CD14-positive monocyte (primary cell): ENCODE data around the gene ARSI. TPM values are rescaled to one million over a fixed set of nuclear protein-coding genes. Genes with fewer than 3 reads are reported as not detected.

Experiments used
- DNase-seq, 3 donors: peaks; one replicate each; pipeline ENCODE4 v3.0.0-alpha.2; 2011 to 2022
- H2AFZ ChIP-seq: 2 replicates; pipeline ENCODE4 v1.6.0; 2012; ENCODE audit warnings: mild to moderate bottlenecking, low read depth, low read length, inconsistent platforms; ENCODE audit not compliant: insufficient read depth, poor library complexity, severe bottlenecking
- H3K27ac ChIP-seq, 2 donors: 1 replicate in 1 of 2; 2 replicates in 1 of 2; pipeline ENCODE4 v1.5.1; 2012 to 2013; ENCODE audit warnings: low read length in 2 of 2, control low read depth in 1 of 2, inconsistent platforms in 1 of 2, low read depth in 1 of 2, mild to moderate bottlenecking in 1 of 2
- H3K27me3 ChIP-seq, 2 donors: one replicate each; pipeline versions ENCODE4 v1.6.0 to v1.6.1; 2011 to 2013; ENCODE audit warnings: low read length in 2 of 2; ENCODE audit not compliant: control insufficient read depth in 2 of 2, insufficient read depth in 2 of 2
- H3K36me3 ChIP-seq, 2 donors: replicated peaks in 1 of 2; 1 replicate in 1 of 2; 2 replicates in 1 of 2; pipeline versions ENCODE4 v1.5.1 to v1.6.1; 2012 to 2013; ENCODE audit warnings: low read length in 2 of 2, control low read depth in 1 of 2, inconsistent platforms in 1 of 2, mild to moderate bottlenecking in 1 of 2; ENCODE audit not compliant: insufficient read depth in 2 of 2, control insufficient read depth in 1 of 2
- H3K4me1 ChIP-seq, 2 donors: 1 replicate in 1 of 2; 2 replicates in 1 of 2; pipeline versions ENCODE4 v1.5.1 to v1.6.1; 2012 to 2013; ENCODE audit warnings: low read length in 2 of 2, control low read depth in 1 of 2, inconsistent platforms in 1 of 2, mild to moderate bottlenecking in 1 of 2, moderate library complexity in 1 of 2; ENCODE audit not compliant: insufficient read depth in 2 of 2, control insufficient read depth in 1 of 2
- H3K4me2 ChIP-seq: replicated peaks from 2 replicates; pipeline ENCODE3; 2012; ENCODE audit warnings: low read length, moderate library complexity, mild to moderate bottlenecking; ENCODE audit not compliant: poor library complexity, severe bottlenecking; ENCODE audit errors: extremely low read depth
- H3K4me3 ChIP-seq, 3 experiments: fragments of 200-600 bp in 1 of 3; sonication (generic) in 1 of 3; replicated peaks in 1 of 3; 1 replicate in 2 of 3; 2 replicates in 1 of 3; pipeline ENCODE4 v1.5.1; 2011 to 2013; ENCODE audit warnings: low read length in 3 of 3, mild to moderate bottlenecking in 3 of 3, control low read depth in 2 of 3, low read depth in 2 of 3, inconsistent platforms in 1 of 3, moderate library complexity in 1 of 3
- H3K79me2 ChIP-seq: 2 replicates; pipeline ENCODE4 v1.6.0; 2012; ENCODE audit warnings: mild to moderate bottlenecking, control low read depth, inconsistent platforms, low read length, moderate library complexity; ENCODE audit not compliant: insufficient read depth
- H3K9ac ChIP-seq: 2 replicates; pipeline ENCODE4 v1.6.0; 2017; ENCODE audit warnings: low read length, mild to moderate bottlenecking; ENCODE audit not compliant: insufficient read depth, poor library complexity, severe bottlenecking
- H3K9me3 ChIP-seq, 2 donors: replicated peaks in 1 of 2; 1 replicate in 1 of 2; 2 replicates in 1 of 2; pipeline versions ENCODE4 v1.5.1 to v1.6.1; 2012 to 2013; ENCODE audit warnings: low read length in 2 of 2, control low read depth in 1 of 2; ENCODE audit not compliant: control insufficient read depth in 1 of 2, insufficient read depth in 1 of 2
- H4K20me1 ChIP-seq: 2 replicates; pipeline ENCODE4 v1.6.0; 2012; ENCODE audit warnings: mild to moderate bottlenecking, low read length, control low read depth, moderate library complexity; ENCODE audit not compliant: insufficient read depth
- H3K27ac Mint-ChIP-seq, 7 donors: one replicate each; pipeline ENCODE4 v1.8.0; 2020; ENCODE audit warnings: mild to moderate bottlenecking in 7 of 7, mixed read lengths in 7 of 7, moderate library complexity in 6 of 7, inconsistent platforms in 2 of 7
- H3K27me3 Mint-ChIP-seq, 3 donors: one replicate each; pipeline ENCODE4 v1.8.0; 2021 to 2022; ENCODE audit warnings: low read depth in 3 of 3, mild to moderate bottlenecking in 3 of 3, mixed read lengths in 3 of 3, moderate library complexity in 3 of 3, inconsistent platforms in 1 of 3
- H3K36me3 Mint-ChIP-seq, 2 donors: one replicate each; pipeline ENCODE4 v1.8.0; 2020; ENCODE audit warnings: mixed read lengths in 2 of 2, inconsistent platforms in 1 of 2, mild to moderate bottlenecking in 1 of 2
- H3K4me1 Mint-ChIP-seq: one replicate; pipeline ENCODE4 v1.8.0; 2020; ENCODE audit warnings: mild to moderate bottlenecking, mixed read lengths
- H3K4me3 Mint-ChIP-seq, 2 donors: one replicate each; pipeline ENCODE4 v1.8.0; 2020; ENCODE audit warnings: mild to moderate bottlenecking in 2 of 2, mixed read lengths in 2 of 2, moderate library complexity in 1 of 2
- H3K9me3 Mint-ChIP-seq, 7 donors: one replicate each; pipeline ENCODE4 v1.8.0; 2020 to 2022; ENCODE audit warnings: mixed read lengths in 7 of 7, mild to moderate bottlenecking in 6 of 7, moderate library complexity in 6 of 7, inconsistent platforms in 2 of 7
- WGBS: methylation state at CpG from one replicate; pipeline ENCODE4 v1.1.5; 2013; ENCODE audit warnings: missing lambda C conversion rate; ENCODE audit not compliant: insufficient coverage; 5-methylcytosine and 5-hydroxymethylcytosine counted together
- intact Hi-C, 2 donors: fragments of 100-400 bp; cut with micrococcal nuclease; formaldehyde crosslinking; loops; one replicate each; pipeline versions ENCODE4 v1.15.0 to v1.15.1; 2023
- polyA plus RNA-seq, 3 donors: library from polyadenylated mRNA; depleted of rRNA in 1 of 3; unstranded in 2 of 3; stranded (reverse) in 1 of 3; fragments of 300-500 nt in 2 of 3; fragments of >200 nt in 1 of 3; fragmentation: Illumina TruSeq in 2 of 3; gene quantifications; 1 replicate in 2 of 3; 2 replicates in 1 of 3; pipeline ENCODE4 v1.2.3, GENCODE V29; 2012 to 2021
- TF ChIP-seq, protein P1 (sequence below): fragments of 200-600 bp; IDR thresholded peaks from one replicate; pipeline ENCODE4 v1.8.0; 2022; ENCODE audit warnings: antibody characterized with exemption, mild to moderate bottlenecking

ARSI gene
- polyA plus RNA-seq, 3 donors = not detected

DNA sequence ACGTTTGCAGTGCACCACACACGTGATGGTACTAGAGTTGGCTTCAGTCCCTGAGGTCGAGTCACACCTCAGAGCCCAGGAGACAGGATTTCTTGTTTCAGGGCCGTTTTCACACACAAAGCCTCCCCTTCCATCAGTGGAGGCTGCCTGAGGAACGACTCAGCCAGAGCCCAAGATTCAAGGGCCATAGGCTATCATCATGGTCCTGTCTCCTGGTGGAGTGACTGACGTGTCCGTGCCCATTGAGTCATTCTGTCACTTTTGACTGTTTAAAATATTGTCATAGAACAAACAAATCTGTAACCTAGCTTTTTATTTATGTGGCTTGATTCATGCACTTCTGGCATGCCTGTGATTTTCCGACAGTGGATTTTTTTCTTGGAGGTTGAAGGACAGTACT, 41.5 kb downstream of the ARSI start:
- 92% methylated on average over 5 of the region's 8 CpGs for WGBS
- no peak overlapping the region for H3K9ac ChIP-seq
- H3K79me2 ChIP-seq = no peaks in the 10 kb centered on the region
- H4K20me1 ChIP-seq = no peaks in the 10 kb centered on the region
- no peaks in the 10 kb centered on the region for H3K36me3 ChIP-seq
- H3K27me3 ChIP-seq = no peaks in the 10 kb centered on the region
- intact Hi-C loops = no loop called here
- Mint-ChIP-seq H3K27ac (no peak overlapping the region), H3K4me3 (no peak overlapping the region), H3K36me3 (no peaks in the 10 kb centered on the region), H3K27me3 (peaks cover 3 to 8% (median 5%) of the 10 kb centered on the region in 3 donors), H3K4me1 (peaks cover 22% of the 10 kb centered on the region), H3K9me3 (no peaks in the 10 kb centered on the region)
- TF ChIP-seq, protein P1, sequence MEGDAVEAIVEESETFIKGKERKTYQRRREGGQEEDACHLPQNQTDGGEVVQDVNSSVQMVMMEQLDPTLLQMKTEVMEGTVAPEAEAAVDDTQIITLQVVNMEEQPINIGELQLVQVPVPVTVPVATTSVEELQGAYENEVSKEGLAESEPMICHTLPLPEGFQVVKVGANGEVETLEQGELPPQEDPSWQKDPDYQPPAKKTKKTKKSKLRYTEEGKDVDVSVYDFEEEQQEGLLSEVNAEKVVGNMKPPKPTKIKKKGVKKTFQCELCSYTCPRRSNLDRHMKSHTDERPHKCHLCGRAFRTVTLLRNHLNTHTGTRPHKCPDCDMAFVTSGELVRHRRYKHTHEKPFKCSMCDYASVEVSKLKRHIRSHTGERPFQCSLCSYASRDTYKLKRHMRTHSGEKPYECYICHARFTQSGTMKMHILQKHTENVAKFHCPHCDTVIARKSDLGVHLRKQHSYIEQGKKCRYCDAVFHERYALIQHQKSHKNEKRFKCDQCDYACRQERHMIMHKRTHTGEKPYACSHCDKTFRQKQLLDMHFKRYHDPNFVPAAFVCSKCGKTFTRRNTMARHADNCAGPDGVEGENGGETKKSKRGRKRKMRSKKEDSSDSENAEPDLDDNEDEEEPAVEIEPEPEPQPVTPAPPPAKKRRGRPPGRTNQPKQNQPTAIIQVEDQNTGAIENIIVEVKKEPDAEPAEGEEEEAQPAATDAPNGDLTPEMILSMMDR = no peak
- no peak for DNase-seq
- H3K27ac ChIP-seq = no peak overlapping the region
- H3K4me3 ChIP-seq = no peak overlapping the region
- H3K9me3 ChIP-seq = no peaks in the 10 kb centered on the region
- H2AFZ ChIP-seq = no peak overlapping the region
- H3K4me1 ChIP-seq = peaks cover 18 to 19% of the 10 kb centered on the region in 2 donors
- H3K4me2 ChIP-seq = no peak overlapping the region

DNA sequence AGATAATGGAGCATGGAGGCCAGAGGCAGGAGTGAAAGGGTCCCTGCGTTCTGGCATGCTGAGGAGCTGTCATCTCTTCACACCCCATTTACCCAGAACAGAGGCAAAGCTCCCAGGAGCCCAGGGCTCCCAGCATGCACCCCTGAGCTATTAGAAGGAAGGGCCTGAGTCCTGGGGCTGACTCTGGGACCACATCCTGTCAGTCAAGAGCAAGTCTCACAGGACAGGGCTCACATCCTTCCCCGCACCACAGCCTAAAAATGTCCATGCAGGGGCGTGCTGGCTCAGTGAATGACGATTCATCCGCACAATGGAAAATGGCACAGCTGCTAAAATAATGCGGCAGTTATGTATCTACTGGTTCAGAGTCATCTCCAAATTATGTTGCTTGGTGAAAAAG, 44.6 kb downstream of the ARSI start:
- H3K4me1 Mint-ChIP-seq = no peaks in the 10 kb centered on the region
- intact Hi-C loops = no loop called here
- Histone ChIP-seq H3K4me3 (no peak overlapping the region), H3K27ac (no peak overlapping the region), H3K9ac (no peak overlapping the region), H3K79me2 (no peaks in the 10 kb centered on the region), H3K4me1 (no peaks in the 10 kb centered on the region), H4K20me1 (no peaks in the 10 kb centered on the region), H3K27me3 (no peaks in the 10 kb centered on the region), H3K4me2 (no peak overlapping the region), H2AFZ (no peak overlapping the region), H3K36me3 (no peaks in the 10 kb centered on the region), H3K9me3 (no peaks in the 10 kb centered on the region)
- 66% methylated on average over 5 of the region's 6 CpGs for WGBS
- no peak for DNase-seq
- peaks cover 0 to 7% (median 7%) of the 10 kb centered on the region in 3 donors for H3K27me3 Mint-ChIP-seq
- H3K27ac Mint-ChIP-seq = no peak overlapping the region
- peaks cover 0 to 2% (median 0%) of the 10 kb centered on the region in 7 donors for H3K9me3 Mint-ChIP-seq
- H3K36me3 Mint-ChIP-seq = no peaks in the 10 kb centered on the region
- TF ChIP-seq, protein P1 = no peak
- no peak overlapping the region for H3K4me3 Mint-ChIP-seq
